SK-N-SH treated with all-trans-retinoic acid at 6 μM for 48 hours (cell line): ENCODE results near the gene GMEB2.

Experiments used
- ATAC-seq: fragments of 200-7000 bp; cut with Tn5 transposase; 3 replicates; pipeline ENCODE4 v1.9.1; 2020; ENCODE audit warnings: mild to moderate bottlenecking, moderate library complexity
- ARNTL ChIP-seq: fragments of 450-650 bp; formaldehyde crosslinking; IDR thresholded peaks from 2 replicates; pipeline ENCODE4 v1.5.0; 2020; ENCODE audit warnings: low read depth, mild to moderate bottlenecking, moderate library complexity, borderline replicate concordance
- BACH2 ChIP-seq: fragments of 250-450 bp; sonication (Bioruptor Pico); IDR thresholded peaks from 2 replicates; pipeline ENCODE4 v1.9.0; 2021; ENCODE audit warnings: mild to moderate bottlenecking, borderline replicate concordance
- CREB5 ChIP-seq: fragments of 250-450 bp; sonication (Bioruptor Pico); IDR thresholded peaks from 2 replicates; pipeline ENCODE4 v1.5.1; 2020; ENCODE audit warnings: low read depth, mild to moderate bottlenecking, moderate library complexity
- CSDC2 ChIP-seq: fragments of 250-450 bp; sonication (Bioruptor Pico); IDR thresholded peaks from 2 replicates; pipeline ENCODE4 v1.5.0; 2020; ENCODE audit warnings: mild to moderate bottlenecking, moderate library complexity
- ESRRG ChIP-seq: fragments of 250-450 bp; sonication (Bioruptor Pico); IDR thresholded peaks from 2 replicates; pipeline ENCODE4 v1.6.1; 2021; ENCODE audit warnings: mild to moderate bottlenecking
- GLIS3 ChIP-seq: fragments of 250-450 bp; sonication (Bioruptor Pico); IDR thresholded peaks from 2 replicates; pipeline ENCODE4 v1.5.0; 2020; ENCODE audit warnings: mild to moderate bottlenecking, moderate library complexity
- PPARA ChIP-seq: fragments of 250-450 bp; sonication (Bioruptor Pico); IDR thresholded peaks from 2 replicates; pipeline ENCODE4 v1.5.0; 2020; ENCODE audit warnings: mild to moderate bottlenecking, borderline replicate concordance
- TCF4 ChIP-seq: fragments of 250-450 bp; sonication (Bioruptor Pico); IDR thresholded peaks from 2 replicates; pipeline ENCODE4 v1.8.0; 2021; ENCODE audit warnings: mild to moderate bottlenecking, moderate library complexity, borderline replicate concordance
- TOX ChIP-seq: fragments of 250-450 bp; sonication (Bioruptor Pico); IDR thresholded peaks from 2 replicates; pipeline ENCODE4 v1.8.0; 2021; ENCODE audit warnings: mild to moderate bottlenecking, moderate library complexity, borderline replicate concordance
- ZC3H10 ChIP-seq: fragments of 250-450 bp; sonication (Bioruptor Pico); IDR thresholded peaks from 2 replicates; pipeline ENCODE4 v1.5.1; 2021; ENCODE audit warnings: mild to moderate bottlenecking, moderate library complexity
- ZFP3 ChIP-seq: fragments of 250-450 bp; sonication (Bioruptor Pico); IDR thresholded peaks from 2 replicates; pipeline ENCODE4 v1.5.0; 2020; ENCODE audit warnings: mild to moderate bottlenecking, moderate library complexity
- ZNF565 ChIP-seq: fragments of 450-650 bp; formaldehyde crosslinking; conservative IDR thresholded peaks from 2 replicates; pipeline ENCODE4 v1.5.0; 2020; ENCODE audit warnings: low read depth, mild to moderate bottlenecking, moderate library complexity
- ZNF70 ChIP-seq: fragments of 450-650 bp; formaldehyde crosslinking; IDR thresholded peaks from 2 replicates; pipeline ENCODE4 v1.5.0; 2020; ENCODE audit warnings: mild to moderate bottlenecking, moderate library complexity
- TF ChIP-seq, protein P1 (sequence below): fragments of 250-450 bp; sonication (Bioruptor Pico); IDR thresholded peaks from 2 replicates; pipeline ENCODE4 v1.8.0; 2021; ENCODE audit warnings: low read depth, mild to moderate bottlenecking, moderate library complexity, borderline replicate concordance
- TF ChIP-seq, protein P2 (sequence below): fragments of 250-450 bp; sonication (Bioruptor Pico); IDR thresholded peaks from 2 replicates; pipeline ENCODE4 v1.5.1; 2021; ENCODE audit warnings: mild to moderate bottlenecking, moderate library complexity
- TF ChIP-seq, protein P3 (sequence below): fragments of 250-450 bp; sonication (Bioruptor Pico); IDR thresholded peaks from 2 replicates; pipeline ENCODE4 v1.5.0; 2020; ENCODE audit warnings: mild to moderate bottlenecking, moderate library complexity
- TF ChIP-seq, protein P4 (sequence below): fragments of 250-450 bp; sonication (Bioruptor Pico); IDR thresholded peaks from 2 replicates; pipeline ENCODE4 v1.8.0; 2020; ENCODE audit warnings: mild to moderate bottlenecking, moderate library complexity, borderline replicate concordance

The GMEB2 gene

GRCh38 chr20:63612276-63612931 is 14.5 kb downstream of the GMEB2 start:
- TF ChIP-seq ZC3H10 (no peak), ZNF70 (no peak)
- TF ChIP-seq, protein P1, sequence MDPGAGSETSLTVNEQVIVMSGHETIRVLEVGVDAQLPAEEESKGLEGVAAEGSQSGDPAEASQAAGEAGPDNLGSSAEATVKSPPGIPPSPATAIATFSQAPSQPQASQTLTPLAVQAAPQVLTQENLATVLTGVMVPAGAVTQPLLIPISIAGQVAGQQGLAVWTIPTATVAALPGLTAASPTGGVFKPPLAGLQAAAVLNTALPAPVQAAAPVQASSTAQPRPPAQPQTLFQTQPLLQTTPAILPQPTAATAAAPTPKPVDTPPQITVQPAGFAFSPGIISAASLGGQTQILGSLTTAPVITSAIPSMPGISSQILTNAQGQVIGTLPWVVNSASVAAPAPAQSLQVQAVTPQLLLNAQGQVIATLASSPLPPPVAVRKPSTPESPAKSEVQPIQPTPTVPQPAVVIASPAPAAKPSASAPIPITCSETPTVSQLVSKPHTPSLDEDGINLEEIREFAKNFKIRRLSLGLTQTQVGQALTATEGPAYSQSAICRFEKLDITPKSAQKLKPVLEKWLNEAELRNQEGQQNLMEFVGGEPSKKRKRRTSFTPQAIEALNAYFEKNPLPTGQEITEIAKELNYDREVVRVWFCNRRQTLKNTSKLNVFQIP (CRISPR knock-in tag): no peak
- ATAC-seq: no peak

GRCh38 chr20:63611646-63612045 is 15.3 kb downstream of the GMEB2 start:
- TF ChIP-seq ZC3H10: no peak
- TF ChIP-seq, protein P2, sequence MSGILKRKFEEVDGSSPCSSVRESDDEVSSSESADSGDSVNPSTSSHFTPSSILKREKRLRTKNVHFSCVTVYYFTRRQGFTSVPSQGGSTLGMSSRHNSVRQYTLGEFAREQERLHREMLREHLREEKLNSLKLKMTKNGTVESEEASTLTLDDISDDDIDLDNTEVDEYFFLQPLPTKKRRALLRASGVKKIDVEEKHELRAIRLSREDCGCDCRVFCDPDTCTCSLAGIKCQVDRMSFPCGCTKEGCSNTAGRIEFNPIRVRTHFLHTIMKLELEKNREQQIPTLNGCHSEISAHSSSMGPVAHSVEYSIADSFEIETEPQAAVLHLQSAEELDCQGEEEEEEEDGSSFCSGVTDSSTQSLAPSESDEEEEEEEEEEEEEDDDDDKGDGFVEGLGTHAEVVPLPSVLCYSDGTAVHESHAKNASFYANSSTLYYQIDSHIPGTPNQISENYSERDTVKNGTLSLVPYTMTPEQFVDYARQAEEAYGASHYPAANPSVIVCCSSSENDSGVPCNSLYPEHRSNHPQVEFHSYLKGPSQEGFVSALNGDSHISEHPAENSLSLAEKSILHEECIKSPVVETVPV: no peak

DNA sequence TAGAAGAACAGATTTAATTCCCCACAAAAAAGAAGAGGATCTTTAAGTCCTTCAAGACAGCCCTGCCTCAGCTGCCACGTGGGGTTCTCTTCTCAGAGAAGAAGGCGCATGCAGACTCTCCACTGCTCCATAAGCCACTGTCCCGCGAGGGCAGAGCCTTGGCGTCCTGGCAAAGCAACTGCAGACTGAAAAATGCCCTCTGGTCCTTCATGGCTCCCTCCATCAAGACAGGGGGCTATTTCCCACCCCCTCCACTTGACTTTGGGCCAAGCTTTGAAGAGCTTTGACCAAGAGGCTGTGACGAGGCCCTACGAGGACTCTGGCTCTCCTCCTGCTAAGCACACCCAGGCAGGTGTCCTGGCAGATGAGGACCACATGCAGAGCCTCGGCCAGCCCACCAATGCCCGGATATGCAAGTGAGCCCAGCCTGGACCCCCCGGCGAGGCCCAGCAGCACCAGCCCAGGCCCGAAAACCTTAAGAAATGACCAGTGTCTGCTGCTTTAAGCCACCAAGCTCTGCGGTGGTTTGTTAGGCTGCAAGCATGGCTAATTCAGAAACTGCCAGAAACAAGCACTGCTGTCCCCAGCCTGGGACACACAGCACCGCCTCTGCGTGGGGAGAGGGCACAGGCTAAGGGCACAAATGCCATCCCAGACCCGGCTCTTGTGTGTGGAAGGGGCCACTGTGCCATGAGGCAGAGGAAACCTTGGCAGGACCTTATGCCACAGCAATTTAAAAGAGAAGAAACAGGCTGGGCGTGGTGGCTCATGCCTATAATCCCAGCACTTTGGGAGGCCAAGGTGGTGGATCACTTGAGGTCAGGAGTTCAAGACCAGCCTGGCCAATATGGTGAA is 16.1 kb downstream of the GMEB2 start:
- ATAC-seq: no peak

More at GRCh38 chr20:63611646-63612045, 15.3 kb downstream of the GMEB2 start:
- ATAC-seq: no peak

DNA sequence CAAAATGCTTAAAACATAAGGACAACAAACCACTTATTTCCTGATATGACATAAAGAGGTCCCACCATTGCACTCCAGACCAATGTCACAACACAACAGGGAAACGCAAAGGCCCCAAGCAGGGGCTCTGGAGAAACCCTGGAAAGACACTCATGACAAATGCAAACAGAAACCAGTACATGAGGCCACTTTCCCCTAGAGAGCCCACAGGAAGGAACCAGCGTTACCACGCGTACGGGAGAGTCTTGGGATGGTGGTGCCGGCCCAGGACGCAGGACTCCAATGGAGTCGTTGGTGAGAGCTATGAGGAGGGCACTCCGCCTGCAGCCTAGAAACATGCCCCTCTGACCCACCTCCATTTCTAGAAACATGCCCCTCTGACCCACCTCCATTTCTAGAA is 20.2 kb downstream of the GMEB2 start:
- TF ChIP-seq, protein P2: no peak
- no peak for TF ChIP-seq ESRRG (CRISPR knock-in tag)
- no peak for TF ChIP-seq TCF4 (CRISPR knock-in tag)
- TF ChIP-seq, protein P3, sequence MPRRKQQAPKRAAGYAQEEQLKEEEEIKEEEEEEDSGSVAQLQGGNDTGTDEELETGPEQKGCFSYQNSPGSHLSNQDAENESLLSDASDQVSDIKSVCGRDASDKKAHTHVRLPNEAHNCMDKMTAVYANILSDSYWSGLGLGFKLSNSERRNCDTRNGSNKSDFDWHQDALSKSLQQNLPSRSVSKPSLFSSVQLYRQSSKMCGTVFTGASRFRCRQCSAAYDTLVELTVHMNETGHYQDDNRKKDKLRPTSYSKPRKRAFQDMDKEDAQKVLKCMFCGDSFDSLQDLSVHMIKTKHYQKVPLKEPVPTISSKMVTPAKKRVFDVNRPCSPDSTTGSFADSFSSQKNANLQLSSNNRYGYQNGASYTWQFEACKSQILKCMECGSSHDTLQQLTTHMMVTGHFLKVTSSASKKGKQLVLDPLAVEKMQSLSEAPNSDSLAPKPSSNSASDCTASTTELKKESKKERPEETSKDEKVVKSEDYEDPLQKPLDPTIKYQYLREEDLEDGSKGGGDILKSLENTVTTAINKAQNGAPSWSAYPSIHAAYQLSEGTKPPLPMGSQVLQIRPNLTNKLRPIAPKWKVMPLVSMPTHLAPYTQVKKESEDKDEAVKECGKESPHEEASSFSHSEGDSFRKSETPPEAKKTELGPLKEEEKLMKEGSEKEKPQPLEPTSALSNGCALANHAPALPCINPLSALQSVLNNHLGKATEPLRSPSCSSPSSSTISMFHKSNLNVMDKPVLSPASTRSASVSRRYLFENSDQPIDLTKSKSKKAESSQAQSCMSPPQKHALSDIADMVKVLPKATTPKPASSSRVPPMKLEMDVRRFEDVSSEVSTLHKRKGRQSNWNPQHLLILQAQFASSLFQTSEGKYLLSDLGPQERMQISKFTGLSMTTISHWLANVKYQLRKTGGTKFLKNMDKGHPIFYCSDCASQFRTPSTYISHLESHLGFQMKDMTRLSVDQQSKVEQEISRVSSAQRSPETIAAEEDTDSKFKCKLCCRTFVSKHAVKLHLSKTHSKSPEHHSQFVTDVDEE (CRISPR knock-in tag): no peak
- no peak for ATAC-seq

More for the DNA sequence above, 16.1 kb downstream of the GMEB2 start:
- no peak for TF ChIP-seq ARNTL (CRISPR knock-in tag)
- TF ChIP-seq, protein P4, sequence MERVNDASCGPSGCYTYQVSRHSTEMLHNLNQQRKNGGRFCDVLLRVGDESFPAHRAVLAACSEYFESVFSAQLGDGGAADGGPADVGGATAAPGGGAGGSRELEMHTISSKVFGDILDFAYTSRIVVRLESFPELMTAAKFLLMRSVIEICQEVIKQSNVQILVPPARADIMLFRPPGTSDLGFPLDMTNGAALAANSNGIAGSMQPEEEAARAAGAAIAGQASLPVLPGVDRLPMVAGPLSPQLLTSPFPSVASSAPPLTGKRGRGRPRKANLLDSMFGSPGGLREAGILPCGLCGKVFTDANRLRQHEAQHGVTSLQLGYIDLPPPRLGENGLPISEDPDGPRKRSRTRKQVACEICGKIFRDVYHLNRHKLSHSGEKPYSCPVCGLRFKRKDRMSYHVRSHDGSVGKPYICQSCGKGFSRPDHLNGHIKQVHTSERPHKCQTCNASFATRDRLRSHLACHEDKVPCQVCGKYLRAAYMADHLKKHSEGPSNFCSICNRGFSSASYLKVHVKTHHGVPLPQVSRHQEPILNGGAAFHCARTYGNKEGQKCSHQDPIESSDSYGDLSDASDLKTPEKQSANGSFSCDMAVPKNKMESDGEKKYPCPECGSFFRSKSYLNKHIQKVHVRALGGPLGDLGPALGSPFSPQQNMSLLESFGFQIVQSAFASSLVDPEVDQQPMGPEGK: no peak
- TF ChIP-seq TOX: no peak
- no peak for TF ChIP-seq ZNF565 (CRISPR knock-in tag)
- TF ChIP-seq ZFP3: no peak

GRCh38 chr20:63602321-63602720 is 24.6 kb downstream of the GMEB2 start:
- no peak for ATAC-seq
- no peak for TF ChIP-seq PPARA
- TF ChIP-seq CSDC2 (CRISPR knock-in tag): no peak
- TF ChIP-seq ZFP3: no peak
- TF ChIP-seq BACH2 (CRISPR knock-in tag): no peak
- TF ChIP-seq TOX: no peak
- TF ChIP-seq, protein P2: no peak
- TF ChIP-seq CREB5 (CRISPR knock-in tag): no peak
- TF ChIP-seq, protein P1 (CRISPR knock-in tag): no peak
- no peak for TF ChIP-seq ZNF565 (CRISPR knock-in tag)
- TF ChIP-seq ARNTL (CRISPR knock-in tag): no peak
- no peak for TF ChIP-seq ESRRG (CRISPR knock-in tag)
- TF ChIP-seq GLIS3 (CRISPR knock-in tag): no peak
- no peak for TF ChIP-seq TCF4 (CRISPR knock-in tag)
